Stromal cell of bone marrow (primary cell): ENCODE results near the gene C5orf63.
"Not testable (repeated sequence)": the region's sequence is repeated elsewhere in the genome, so short reads cannot be mapped to it uniquely, and the experiment has no call there.

Experiments used
- DNase-seq: peaks from one replicate; pipeline ENCODE4 v3.0.0-alpha.2; 2012; ENCODE audit warnings: low read depth

Gene C5orf63

DNA sequence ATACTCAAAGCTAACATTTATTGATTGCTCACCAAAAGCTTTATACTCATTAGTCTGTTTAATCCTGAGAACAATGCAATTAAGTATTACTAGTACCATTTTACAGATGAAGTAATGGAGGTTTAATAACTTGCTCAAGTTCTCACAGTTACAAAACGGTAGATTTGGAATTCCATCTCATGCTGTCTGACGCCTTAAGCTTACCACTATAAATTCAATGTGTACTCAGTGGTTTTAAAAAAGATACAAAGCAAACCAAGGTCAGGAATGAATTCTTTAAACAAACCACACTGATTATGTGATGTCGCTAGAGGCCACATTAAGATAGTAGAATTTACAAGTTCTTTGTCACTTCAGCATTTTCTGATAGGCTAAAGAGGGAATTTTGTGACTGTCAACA lies 1.2 kb upstream of the C5orf63 start:
- no peak for DNase-seq

DNA sequence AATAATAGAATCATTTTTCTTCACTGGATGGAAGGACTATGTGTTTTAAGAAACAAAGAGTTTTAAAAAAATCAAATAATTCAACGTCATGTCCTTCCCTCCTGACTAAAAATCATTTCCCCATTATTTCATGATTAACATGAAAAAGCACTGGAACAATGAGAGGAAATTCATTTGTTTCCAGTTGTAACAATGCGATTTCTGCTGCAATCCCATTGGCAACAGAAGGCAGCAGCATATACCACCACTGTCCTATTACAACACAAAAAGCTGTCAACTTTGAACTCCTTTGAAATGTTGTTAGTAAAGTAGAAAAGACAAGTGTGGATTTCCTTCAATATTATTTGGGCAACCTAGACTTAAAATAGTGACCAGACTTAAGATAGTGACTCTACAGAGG lies 3.1 kb downstream of the C5orf63 start:
- DNase-seq = no peak

DNA sequence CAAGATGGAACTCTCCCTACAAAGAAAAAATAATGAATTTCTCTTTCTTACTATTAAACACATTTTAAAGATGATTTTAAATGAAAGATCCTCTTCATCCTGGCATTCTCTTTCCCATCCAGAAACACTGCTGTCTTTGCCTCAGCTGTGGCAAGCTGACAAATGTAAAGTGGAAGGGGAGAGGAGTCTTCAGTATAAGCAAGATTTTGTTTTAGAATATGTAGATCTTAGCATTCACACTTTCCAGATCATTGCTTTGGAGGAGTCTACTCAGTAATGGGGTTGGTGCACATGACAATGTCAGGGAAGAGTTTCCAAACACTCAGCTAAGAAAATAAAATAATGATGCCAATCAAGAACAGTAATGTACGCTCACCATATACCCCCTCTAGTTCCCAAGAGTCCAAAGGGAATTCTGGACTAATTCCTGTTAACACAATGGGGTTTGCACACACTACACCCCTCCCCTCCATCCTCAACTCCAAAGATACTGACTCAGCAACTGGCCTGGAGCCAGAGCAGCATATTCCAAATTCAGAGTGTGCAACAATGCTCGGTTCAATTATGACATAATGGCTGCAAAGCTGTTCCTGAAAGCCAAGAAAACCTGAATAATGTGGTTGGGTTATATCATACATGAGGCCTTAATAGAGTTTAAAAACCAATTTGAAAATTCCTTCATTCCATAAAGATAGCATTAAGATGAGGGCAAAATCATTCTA lies 4.6 kb downstream of the C5orf63 start:
- DNase-seq = peak; percentile 51

DNA sequence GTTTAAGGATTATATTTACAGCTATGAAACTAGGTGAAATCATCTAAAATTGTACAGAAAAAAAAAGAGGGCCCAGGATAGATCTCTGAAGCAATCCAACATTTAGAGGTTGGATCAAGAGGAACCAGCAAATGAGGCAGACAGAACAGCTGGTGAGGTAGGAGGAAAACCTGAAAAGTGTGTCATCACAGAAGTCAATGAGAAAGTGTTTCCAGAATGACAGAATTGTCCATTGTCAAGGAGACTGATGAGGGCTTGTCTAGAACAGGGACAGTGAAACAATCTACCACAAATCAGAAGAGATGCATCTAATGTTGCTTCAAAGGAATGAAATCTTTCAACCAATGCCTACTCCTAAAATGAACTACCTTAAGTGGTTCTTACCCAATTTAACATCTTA lies 6.6 kb downstream of the C5orf63 start:
- no peak for DNase-seq

DNA sequence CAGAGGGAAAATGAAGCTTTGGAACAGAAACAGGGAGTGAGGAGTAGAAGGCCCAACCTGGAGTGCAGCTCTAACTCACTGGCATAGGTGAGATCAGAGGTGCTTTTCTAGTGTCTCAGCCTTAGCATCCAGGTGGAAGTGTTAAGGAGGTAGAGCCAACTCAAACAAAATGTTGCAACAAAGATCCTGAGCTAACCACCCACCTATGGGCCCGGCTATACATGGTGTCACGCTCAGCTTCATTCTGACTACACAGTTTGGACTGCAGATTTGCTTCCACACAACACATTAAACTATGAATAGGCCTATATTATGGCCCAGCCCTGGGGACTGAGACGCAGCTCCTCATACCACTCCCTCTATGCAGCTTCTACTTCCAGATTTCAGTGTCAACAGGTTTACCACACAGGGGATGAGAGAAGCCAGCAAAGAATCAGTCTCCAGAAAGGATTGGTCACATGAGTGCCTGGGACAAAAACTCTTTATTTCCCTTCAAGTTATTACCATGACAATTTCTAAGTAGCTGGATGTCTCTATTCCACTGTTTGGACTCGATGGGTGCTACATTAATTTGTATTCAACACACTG lies 9.0 kb downstream of the C5orf63 start:
- DNase-seq = no peak

DNA sequence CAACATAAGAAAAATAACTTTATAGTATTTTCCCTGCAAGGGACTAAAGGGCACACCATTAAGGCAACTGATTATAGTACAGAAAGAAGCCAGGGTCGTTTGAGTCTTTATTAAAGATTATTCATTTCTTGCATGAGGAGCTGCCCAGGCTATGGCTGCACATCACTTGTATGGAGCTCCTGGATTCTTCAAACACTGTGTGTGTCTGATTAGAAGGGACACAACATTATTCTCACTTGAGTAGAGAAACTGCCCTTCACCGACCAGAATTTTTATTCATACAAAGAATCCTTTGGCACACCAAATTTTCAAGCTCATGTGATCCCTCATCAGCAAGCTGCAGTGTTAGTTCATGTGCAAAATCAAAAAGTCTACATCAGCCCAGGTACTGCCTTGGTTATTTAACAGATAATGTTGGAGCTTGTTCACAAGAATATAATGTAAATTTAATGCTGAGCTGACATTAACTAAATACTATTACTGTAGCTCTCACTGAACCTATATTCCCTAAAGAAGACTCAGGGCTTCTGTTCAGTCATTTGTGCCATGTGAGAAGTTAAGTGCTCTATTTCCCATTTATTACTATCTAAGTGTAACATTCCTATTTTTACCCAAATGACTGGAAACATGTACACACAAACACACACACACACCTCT lies 9.9 kb downstream of the C5orf63 start:
- DNase-seq = no peak

DNA sequence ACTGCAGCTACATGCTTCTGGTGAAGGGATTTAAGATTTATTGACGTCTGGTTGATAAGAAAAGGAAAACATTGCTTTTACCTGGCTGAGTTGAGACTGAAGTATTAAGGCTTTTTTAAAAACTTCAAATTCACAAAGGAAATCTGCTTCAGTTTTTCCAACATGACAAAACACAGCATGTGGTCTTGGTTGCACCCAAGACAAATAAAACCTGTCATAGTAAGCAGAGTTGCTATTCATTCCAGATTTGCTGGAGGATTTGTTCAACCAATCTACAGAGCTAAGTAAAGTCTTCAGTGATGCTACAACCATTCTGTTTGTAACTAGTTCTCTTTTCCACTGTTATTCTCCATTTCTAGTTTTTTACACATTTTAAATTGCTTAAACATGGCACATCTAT lies 11.3 kb downstream of the C5orf63 start:
- DNase-seq = peak; percentile 41

DNA sequence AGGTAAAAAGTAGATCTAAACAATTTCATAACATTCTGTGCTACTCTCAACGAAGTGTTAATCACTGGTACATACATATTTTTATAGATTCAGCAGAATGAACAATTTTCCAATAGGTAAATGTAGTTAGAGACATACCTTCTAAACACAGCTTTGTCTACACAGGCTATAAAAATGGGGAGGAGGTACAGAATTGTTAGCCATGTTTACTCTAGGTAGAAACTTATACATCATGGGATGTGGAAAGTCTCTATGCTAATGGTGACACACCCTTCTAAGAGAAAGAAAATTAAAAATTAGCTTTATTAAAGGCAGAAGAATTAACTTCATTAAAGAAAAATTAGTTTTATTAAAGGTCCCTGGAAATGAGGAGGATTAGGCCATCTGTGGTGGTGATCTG lies 11.8 kb downstream of the C5orf63 start:
- no peak for DNase-seq

DNA sequence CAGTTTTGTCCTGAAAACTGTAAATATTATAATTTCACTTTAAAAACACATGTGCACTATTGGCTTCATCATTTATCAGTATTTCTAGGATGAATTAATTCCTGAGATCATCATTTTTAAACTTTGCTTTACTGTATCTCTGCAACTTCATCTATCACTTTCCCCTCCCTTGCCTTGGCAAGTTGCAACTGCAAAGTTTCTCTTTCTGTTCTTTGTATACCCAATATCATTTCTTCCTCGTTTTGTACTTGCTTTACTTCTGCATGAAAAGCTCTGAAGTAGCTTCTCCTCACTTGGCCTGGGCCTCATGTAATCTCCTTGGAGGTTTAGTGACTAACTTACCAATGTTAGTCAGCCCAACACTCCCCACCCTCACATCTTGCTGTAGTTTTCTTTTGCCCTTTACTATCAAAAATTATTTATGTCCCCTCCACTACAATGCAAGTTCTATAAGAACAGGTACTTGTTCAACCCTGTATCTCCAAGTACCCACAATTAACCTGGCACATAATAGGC lies 12.8 kb downstream of the C5orf63 start:
- DNase-seq = peak; percentile 44

DNA sequence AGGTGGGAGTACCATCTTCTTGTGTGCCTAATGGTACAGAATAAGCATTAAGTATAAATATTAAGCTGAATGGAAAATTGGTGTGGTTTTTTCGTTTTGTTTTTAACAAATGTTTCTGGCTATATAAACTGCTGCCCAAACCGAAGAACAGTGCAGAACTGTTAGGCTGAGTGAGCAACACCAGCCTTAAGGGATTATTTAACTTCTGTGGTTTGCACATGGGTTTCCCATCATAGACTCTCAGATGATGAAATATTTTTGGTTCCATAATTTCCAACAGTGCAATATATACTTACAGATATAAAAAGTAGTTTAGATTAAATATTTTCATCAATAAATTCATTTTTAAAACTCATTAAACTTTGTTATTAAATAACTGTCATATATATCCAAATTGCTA lies 16.4 kb downstream of the C5orf63 start:
- DNase-seq = no peak

DNA sequence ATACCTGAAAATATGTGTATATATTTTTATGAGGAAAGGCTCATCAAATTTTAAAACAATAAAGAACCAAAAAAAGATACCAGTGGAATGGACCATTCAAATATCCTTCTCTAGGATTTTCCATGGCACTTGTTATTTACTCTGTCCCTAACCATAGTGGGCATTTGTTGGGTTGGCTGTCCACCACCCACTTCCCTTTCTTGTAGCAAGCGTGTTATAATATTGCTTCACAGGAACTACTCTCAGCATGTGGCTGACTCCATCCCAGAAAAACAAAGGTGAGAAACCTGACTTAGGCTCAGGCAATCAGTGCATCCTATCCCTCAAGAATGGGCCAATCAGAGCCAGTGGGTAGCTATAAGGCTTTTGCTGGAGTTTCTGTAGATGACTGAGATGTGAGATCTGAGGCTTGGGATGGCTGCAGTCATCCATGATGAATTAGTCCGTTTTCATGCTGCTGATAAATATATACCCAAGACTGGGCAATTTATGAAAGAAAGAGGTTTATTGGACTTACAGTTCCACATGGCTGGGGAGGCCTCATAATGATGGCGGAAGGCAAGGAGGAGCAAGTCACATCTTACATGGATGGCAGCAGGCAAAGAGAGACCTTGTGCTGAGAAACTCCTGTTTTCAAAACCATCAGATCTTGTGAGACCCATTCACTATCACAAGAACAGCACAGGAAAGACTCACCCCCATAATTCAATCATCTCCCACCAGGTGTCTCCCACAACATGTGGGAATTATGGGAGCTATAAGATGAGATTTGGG lies 17.2 kb downstream of the C5orf63 start:
- no peak for DNase-seq

DNA sequence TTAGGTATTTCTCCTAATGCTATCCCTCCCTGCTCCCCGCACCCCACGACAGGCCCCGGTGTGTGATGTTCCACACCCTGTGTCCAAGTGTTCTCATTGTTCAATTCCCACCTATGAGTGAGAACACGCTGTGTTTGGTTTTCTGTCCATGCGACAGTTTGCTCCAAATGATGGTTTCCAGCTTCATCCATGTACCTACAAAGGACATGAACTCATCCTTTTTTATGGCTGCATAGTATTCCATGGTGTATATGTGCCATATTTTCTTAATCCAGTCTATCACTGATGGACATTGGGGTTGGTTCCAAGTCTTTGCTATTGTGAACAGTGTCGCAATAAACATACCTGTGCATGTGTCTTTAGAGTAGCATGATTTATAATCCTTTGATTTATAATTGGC lies 19.8 kb downstream of the C5orf63 start:
- DNase-seq = not testable (repeated sequence)

DNA sequence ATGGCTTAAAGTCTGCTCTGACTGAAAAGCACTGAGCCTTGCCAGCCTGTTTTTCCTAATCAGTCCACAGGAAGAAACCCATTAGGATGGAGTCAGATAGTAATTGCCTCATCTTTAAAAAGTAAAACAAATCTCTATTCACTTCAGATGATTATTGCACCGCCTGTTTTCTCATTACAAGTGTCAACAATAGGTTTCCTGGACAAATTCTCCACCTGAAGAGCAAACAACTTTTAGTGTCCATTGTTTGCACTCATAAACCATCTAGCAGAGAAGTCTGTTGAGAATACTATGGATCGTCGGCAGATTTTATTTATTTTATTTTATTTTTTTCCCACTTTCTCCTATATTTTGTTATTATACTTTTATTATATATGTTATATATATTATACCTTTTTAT lies 20.3 kb downstream of the C5orf63 start:
- DNase-seq = no peak

DNA sequence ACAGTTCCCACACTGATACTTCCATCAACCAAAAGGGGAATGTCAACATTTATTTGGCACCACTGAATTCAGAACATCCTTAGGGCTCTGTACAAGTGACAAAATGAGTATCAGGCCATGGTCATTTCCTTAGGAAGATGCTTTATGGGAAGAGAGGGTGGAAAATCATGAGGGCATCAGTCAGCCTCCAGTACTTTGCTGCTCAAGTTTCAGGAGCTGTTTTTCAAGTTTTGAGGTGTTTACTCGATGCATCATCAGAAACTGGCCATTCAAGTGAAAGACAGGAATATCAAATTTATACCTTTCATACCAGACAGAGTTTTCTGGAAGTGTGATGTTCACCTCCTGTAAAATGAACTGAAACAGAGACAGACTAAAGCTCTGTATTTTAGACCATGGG lies 21.7 kb downstream of the C5orf63 start:
- DNase-seq = no peak

DNA sequence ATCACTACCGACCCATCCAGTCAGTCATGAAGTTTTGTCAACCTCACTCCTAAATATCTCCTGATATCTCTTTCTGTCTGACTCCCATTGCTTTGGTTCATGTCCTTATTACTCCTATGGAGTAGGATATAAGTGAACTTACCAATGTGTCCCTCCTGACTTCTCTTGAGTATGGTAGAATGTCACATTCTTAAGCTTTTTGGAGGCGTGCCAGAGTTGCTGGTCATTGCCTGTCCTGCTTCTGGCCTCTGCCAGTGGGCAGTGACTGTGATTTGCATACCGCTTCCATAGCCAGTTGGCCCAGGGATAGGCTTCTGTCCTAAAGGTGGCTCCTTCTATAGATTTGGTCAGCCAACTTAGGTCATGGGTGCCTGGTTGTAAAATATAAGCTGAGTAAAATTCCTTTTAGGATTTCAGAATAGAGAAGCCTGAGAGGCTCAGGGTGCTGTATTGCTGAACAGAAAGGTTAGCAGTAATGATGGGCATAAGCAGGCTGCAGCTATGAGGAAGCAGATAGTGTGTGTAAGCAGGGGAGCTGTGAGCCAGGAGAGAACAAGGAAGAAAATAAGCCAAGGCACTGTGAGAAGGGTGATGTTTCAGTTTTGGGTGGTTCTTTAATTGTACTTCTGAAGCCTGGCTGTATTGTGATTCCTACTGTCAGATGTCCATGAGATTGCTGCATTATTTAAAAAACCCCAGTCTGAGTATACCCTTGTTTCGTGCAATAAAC lies 26.8 kb downstream of the C5orf63 start:
- no peak for DNase-seq

DNA sequence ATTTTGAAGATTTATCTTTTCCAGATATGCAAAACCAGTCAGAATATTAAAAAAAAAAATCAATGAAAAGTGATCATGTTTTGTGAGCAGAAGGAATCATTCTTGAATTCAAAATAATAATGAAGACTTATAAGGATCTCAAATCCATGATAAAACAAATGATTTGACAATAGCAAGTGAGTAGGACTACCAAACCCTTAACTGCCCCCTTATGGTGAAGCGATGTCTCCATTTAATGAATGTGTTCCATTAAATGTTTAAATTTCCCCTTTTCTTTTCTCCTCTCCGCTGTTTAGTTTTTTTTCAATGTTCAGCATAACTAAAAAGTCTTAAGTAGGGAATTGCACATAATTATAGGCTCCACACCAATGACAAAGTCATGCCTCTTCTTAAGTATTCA lies 30.7 kb downstream of the C5orf63 start:
- no peak for DNase-seq

DNA sequence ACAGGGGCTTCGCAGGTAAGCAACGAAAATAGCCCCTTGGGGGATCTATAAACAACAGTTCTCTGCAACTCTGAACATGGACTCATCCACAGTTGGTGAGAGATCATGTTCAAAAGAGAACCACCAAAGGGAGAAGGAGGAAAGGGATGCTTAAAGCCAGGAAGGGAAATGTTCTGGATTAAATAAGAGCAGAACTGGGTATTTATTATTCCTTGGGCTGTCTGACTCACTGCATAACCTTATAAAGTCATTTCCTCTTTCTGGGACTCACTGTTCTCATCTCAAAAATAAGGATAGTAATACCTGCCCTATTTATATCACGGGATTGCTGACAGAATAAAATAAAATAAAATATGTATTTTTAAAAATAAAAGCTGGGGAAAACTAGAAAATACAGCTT lies 31.7 kb downstream of the C5orf63 start:
- peak; percentile 16 for DNase-seq

DNA sequence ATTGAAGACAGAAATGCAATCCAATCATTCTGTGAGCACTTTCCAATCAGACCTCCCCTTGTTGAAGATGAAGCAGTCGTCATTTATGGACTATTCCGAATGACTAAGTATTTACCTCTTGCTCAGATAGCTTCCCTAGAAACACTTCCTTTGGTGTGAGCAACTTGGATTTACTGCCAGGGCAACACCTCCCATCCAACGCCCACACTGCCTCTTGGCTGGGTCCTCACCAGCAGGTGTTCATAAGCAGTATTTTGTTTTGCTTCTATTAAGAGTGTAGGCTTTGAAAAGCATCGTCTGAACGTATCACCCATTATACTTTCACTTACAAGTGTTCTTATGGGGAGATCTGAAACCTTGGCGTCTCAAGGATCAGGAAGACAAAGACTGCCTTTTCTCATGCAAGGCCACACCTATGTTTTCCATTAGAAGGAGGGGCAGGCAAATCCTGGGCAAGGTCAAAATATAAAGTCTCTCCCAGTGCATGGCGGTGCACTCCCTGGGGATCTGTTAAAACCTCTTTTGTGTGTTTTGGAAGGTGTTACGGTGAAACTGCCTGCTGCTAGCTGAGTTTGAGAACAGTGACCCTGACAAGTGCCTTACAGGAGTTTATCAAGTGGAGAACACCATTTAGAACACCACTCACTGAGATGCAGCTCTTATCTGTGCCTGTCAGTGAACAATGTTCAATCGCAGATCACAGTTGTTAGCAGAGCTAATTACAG lies 32.3 kb downstream of the C5orf63 start:
- DNase-seq = no peak

DNA sequence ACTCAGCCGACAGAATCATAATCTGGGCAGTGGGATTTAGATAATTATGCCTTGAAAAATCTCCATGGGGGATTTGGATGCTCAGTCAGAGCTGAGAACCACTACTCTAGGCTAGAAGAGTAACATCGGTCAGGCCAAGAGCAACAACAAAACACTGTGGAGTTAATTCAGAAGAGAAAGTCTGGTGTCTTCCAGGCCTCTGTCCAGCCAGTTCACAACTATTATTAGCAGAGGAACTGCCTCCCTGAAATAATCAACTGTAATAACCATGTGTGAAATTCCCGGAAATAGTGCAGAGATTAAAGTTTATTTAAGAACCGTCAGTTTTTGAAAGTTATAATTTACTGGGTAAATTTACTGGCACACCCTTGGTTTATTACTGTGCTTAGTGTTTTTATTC lies 34.8 kb downstream of the C5orf63 start:
- DNase-seq = no peak

DNA sequence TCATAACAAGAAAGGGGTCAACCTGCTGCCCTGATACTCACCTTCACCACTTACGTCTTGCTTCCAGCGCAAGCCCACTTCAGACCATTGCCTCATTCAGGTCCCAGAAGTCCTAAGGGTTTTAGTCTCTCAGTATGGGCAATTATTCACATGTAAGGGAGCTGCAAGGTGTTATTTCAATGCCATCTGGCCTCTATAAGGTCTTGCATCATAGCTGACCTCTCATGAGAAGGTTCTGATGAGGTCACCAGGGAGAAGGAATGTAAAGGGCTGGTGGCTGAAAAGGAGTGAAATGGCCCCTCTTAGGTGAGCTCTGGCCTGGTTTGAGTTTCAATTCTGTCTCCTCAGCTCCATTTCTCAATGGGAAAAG lies 41.5 kb downstream of the C5orf63 start:
- DNase-seq = no peak

DNA sequence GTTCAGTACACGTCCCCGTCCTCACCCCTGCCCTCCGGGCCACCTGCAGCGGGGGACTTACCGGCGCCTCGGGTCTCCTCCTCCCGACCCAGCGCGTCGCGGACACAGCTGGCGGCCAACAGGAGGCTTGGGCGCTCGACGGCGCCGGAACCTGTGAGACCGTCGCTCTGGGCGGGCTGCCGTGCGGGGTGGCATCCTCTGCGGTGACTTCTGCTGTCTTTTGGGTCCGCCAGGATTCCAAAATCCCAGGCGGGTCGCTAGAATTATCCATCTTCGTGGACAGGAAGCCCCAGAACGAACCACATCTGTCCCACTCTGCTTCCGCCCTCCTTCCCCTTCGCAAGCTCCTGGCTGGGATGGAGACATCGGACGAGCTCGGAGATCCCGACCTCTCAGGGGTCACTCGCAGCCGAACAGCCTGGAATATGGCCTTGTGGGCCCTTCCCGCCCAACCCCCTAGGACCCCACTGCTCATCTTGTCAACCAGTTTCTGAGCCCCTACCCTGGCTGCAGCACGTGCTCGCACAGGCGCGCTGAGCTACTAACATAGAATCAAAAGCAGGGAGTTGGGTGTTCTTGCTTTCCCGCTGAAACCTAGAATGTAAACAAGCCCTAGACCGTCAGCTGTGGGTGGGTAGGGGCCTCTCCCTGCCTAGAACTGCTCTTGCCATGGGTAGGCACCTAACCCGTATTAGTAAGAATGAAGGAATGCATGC lies 42.0 kb downstream of the C5orf63 start:
- DNase-seq = no peak
